ACHN (cell line): Measurements from ENCODE around the gene S100A4.
"Not testable (repeated sequence)": the region's sequence is repeated elsewhere in the genome, so short reads cannot be mapped to it uniquely, and the experiment has no call there.

Experiments
- DNase-seq: peaks from one replicate; pipeline ENCODE4 v3.0.0-alpha.2; 2015
- in situ Hi-C: cut with HindIII; loops from 2 replicates; pipeline ENCODE4 v1.10.0; 2017; ENCODE audit warnings: low sequenced_read_pairs, low pct_ligation_motif_present, low pct_unique_long_range_greater_than_20kb

Gene S100A4

DNA sequence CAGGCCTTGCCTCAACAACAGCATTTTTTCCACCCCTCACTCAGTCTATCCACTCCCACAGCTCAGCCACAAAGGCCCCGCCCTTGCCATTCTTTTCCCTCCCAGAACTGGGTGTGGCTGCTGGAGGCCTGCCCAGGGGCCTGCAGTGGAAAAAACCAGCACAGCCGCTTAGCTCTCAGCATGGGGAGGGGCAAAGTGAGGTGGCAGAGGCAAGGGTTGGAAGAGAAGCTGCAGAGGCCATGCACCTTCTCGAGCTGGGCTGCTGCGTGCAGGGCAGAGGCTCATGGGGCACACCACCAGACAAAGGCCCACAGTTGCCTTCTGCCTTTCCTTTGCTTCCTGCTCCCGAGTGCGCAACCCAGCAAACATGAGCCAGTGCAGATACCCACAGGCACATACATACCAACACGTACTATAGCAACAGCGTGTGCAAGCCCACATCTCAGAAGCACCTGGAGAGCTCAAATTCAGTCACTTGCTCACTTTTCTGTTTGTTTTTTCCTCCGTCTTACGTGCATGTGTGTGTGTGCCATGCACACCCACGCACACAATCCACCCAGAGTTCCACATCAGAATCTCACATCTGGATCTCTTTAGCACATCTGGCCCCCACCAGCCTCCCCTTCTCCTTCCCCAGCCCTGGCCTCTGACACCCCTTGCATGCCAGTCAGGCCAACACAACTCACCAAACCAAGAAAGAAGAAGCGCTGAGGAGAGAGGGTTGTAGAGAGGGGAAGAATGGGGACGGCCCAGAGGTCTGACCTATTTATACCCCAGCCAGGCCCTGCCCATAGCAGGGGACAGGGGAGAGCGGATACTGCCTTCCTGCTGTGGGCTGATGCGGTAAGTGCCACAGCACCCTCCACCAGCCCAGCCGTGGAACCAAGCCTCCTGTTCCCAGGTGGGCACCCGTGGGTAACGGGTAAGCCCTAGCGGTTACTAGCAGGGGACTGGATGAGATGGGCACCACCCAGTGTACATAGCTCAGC, at the start of gene S100A4:
TSS of gene S100A4 (minus strand) at position 740 of the 989 bp plus-strand sequence. CDS start 1,012 bp downstream, outside the sequence.
- in situ Hi-C loops, result no loop called here
- DNase-seq, result peak; percentile 96

DNA sequence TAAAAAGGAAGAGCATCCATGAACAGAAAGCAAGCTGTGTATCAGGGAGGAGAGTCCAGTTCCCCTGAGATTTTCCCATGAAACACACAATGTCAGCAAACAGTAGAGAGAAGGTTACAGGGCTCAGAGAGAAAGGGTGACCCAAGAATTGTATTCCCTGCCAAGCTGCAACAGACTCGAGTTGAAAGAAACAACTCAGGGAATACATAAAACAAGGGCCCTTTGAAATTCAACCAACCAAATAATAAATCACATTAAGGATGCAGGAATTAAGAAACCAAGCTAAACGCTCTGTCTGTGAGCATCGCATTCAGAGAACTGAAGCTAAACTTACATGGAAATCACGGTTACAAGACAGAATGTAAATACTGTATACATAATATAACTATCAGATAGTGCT, 47.1 kb upstream of the S100A4 start:
- in situ Hi-C loops, result no loop called here
- DNase-seq, result no peak

DNA sequence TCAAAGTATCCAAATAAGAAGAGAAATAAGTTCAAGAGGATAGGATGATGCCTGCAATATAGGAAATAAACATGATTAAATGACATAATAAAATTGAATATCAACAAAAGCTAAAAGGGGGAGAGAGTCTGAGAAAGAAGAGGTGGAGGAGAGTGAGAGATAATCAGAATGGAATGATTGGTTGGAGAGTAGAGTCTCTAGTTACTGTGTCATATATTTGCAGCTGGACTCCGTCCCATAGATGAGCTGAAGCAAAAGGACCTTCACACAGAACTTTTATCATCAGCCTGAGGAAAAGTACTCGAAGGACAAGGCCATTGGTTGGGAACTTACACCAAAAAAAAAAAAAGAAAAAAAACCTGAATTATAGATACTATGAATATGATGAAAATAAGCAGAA, 42.9 kb upstream of the S100A4 start:
- in situ Hi-C loops, result no loop called here
- DNase-seq, result no peak

DNA sequence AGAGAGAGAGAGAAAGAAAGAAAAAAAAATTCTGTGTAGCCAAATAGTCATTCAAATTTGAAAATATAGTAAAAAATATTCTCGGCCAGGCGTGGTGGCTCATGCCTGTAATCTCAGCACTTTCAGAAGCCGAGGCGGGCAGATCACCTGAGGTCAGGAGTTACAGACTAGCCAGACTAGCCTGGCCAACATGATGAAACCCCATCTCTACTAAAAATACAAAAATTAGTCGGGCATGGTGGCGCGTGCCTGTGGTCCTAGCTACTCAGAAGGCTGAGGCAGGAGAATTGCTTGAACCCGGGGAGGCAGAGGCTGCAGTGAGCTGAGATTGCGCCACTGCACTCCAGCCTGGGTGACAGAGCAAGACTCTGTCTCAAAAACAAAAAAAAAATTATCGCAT, 42.4 kb upstream of the S100A4 start:
- in situ Hi-C loops, result not testable (repeated sequence)

DNA sequence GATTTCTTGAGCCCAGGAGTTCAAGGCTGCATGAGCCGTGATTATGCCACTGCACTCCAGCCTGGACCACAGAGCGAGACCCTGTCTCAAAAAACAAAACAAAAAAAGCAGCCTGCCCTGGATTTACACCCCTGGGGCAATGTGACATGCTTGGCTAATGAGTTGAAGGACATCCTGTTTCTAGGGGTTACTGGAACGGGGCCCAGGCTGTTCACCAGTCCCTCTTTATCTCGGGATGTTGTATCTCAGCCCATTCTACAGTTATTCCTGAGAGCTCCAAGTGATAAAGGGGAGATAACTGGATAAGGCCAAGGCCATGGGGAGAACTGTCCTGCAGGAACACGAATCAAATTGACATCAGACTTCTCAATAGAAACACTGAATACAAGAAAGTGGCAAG, 41.7 kb upstream of the S100A4 start:
- no peak for DNase-seq
- in situ Hi-C loops, result no loop called here

More for the DNA sequence above, 42.4 kb upstream of the S100A4 start:
- not testable (repeated sequence) for DNase-seq

DNA sequence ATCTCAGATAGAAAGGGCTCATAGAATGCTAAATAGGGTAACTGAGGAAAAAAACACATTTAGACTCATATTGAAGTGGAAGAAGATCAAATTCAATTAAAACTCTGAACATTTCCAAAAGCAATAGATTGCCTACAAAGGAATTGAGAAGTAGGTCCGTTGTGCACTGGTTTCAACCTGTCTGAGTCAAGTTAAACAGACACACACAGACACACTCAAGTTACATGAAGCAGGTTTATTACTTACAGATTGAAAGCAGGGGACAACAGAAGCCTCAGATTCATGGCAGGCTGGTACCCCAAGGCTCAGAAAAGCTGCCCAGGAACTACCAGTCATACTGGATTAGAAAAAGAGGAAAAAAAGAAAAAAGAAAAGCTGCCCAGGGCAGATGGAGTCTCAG, 40.7 kb upstream of the S100A4 start:
- in situ Hi-C loops, result no loop called here
- DNase-seq, result no peak

DNA sequence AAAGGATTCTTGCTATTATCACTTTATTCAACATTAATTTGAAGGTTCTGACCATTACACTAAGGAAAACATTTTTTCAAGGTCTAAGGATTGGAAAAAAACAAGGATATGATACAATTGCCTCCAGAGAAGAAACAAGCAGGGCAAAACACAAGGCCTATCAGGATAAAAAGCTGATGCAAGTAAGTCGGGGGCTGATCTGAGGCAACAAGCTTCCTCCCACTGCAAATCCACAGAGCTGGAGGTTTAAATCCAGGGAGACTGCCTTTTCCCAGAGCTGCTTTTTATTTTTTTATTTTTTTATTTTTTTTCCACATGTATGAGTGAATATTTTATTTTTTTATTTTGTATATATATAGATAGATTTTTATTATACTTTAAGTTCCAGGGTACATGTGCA, 39.4 kb upstream of the S100A4 start:
- in situ Hi-C loops, result no loop called here
- no peak for DNase-seq

DNA sequence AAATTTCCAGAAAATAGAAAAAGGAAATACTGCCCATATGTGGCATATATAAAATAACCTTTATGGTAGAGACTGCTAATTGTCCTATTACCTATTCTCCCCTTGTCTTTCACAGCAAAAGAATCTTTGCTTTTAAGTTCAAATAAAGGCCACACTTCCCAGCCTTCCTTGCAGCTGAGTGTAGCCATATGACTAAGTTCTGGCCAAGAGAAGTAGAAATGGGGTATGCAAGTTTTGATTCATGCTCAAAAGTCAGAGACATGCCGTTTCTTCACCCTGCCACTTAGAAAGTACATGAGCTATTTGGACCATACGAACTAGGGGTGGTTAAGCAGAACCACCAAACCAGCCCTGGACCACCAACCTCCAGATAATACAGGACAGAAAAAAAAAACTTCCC, 38.4 kb upstream of the S100A4 start:
- in situ Hi-C loops, result no loop called here
- DNase-seq, result no peak

DNA sequence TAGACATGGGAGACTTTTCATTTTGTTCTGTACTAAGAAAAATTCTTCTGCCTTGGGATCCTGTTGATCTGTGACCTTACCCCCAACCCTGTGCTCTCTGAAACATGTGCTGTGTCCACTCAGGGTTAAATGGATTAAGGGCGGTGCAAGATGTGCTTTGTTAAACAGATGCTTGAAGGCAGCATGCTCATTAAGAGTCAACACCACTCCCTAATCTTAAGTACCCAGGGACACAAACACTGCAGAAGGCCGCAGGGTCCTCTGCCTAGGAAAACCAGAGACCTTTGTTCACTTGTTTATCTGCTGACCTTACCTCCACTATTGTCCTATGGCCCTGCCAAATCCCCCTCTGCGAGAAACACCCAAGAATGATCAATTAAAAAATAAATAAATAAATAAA, 37.9 kb upstream of the S100A4 start:
- DNase-seq, in situ Hi-C loops: not testable (repeated sequence)

DNA sequence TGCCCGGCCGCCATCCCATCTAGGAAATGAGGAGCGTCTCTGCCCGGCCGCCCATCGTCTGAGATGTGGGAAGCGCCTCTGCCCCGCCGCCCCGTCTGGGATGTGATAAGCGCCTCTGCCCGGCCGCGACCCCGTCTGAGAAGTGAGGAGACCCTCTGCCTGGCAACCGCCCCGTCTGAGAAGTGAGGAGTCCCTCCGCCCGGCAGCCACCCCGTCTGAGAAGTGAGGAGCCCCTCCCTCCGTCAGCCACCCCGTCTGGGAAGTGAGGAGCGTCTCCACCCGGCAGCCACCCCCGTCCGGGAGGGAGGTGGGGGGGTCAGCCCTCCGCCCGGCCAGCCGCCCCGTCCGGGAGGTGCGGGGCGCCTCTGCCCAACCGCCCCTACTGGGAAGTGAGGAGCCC, 37.2 kb upstream of the S100A4 start:
- DNase-seq, in situ Hi-C loops: not testable (repeated sequence)

DNA sequence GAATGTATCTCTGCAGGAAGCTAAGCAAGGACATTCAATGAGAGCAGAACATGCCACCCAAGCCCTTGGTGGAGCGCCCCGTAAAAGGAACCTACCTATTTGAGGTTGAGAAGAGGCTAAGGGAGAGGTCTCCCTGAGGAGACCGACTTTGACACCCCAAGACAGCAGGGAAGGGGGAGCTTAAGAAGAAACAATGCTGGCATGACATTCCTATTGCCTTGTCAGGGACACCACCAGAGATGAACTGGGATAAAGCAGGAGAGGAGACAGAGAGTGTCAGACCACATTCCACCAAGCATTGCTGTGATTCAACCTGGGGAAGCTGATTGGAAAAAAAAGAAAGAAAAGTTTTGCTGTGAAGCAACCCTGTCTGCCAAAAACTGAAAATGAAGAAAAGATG, 33.3 kb upstream of the S100A4 start:
- in situ Hi-C loops, result no loop called here
- DNase-seq, result no peak

DNA sequence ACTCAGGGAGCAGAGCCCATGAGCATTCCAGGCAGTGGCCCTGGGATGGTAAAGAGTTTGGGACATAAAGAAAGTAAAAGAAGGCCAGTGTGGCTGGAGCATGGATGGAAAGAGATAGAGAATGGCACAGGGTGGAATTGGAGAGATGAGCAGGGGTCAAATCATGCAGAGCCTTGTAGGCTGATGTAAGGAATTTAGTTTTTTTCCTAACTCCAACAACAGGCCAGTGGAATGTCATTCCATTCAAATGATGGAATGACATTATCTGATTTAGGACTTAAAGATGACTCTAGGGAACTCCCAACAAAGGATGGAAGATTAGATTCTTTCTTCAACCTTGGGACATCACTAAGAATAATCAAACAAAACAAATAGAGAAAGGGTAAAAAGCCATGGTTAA, 32.9 kb upstream of the S100A4 start:
- DNase-seq, result peak; percentile 20
- in situ Hi-C loops, result no loop called here

DNA sequence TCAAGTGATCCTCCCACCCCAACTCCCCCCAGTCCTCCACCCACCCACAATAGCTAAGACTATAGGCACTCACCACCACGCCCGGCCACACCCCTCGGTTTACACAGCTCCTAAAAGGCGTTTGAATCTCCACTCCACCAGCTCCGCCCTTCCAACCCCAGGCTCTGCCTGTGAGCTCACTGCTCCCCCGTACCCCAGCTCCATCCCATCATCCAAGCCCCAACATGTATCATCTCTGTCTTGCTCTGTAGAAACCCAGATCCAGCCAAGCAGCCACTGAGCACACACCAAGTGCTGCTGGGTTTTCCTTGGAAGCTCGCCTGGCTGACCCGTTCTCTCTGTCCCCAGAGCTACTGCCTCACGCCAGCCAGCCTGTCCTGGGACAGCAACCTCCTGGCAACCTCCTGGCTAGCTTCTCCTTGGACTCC, 32.0 kb upstream of the S100A4 start:
- in situ Hi-C loops, result no loop called here
- no peak for DNase-seq

DNA sequence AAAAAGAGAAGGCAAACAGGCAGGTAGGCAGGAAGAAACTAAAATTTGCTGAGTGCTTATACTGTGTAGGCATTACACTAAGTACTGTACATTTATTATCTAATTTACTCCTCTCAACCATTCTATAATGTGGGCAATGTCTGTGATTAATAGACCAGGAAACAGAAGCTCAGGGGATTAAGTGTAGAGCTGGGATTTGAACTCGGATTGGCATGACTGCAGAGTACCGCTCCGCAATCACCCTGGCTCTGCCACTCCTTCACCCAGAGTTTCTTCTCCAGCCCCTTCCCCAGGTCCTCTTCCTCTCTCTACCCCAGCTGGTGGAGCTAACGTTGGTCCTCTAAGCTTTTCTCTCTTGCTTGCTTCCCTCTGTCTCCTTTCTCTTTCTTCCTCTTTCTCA, 31.5 kb upstream of the S100A4 start:
- in situ Hi-C loops, result no loop called here
- no peak for DNase-seq

DNA sequence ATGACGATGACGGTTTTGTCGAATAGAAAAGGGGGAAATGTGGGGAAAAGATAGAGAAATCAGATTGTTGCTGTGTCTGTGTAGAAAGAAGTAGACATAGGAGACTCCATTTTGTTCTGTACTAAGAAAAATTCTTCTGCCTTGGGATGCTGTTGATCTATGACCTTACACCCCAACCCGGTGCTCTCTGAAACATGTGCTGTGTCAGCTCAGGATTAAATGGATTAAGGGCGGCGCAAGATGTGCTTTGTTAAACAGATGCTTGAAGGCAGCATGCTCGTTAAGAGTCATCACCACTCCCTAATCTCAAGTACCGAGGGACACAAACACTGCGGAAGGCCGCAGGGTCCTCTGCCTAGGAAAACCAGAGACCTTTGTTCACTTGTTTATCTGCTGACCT, 29.9 kb upstream of the S100A4 start:
- DNase-seq, in situ Hi-C loops: not testable (repeated sequence)

DNA sequence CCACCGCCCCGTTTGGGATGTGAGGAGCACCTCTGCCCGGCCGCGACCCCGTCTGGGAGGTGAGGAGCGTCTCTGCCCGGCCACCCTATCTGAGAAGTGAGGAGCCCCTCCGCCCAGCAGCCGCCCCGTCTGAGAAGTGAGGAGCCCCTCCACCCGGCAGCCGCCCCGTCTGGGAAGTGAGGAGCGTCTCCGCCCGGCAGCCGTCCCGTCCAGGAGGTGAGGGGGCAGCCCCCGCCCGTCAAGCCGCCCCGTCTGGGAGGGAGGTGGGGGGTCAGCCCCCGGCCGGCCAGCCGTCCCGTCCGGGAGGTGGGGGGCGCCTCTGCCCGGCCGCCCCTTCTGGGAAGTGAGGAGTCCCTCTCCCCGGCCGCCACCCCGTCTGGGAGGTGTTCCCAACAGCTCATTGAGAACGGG, 29.5 kb upstream of the S100A4 start:
- DNase-seq, in situ Hi-C loops: not testable (repeated sequence)

DNA sequence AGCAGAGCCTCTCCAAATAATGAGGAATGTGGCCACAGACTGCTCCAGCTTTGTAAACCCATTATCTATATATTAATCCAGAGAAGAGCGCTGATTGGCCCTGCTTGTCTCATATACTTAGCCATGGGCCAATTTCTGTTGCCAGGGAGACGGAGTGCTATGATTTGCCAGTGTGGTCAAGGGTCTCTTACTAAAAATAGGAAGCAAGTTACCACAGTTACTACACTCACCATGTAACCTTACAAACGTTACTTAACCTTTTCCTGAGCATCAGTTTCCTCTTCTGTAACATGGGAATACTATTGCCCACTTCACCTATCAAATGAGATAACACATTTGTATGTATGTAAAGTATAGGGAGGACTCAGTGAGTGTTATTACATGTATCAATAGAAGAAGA, 27.7 kb upstream of the S100A4 start:
- DNase-seq, result no peak
- in situ Hi-C loops, result no loop called here

DNA sequence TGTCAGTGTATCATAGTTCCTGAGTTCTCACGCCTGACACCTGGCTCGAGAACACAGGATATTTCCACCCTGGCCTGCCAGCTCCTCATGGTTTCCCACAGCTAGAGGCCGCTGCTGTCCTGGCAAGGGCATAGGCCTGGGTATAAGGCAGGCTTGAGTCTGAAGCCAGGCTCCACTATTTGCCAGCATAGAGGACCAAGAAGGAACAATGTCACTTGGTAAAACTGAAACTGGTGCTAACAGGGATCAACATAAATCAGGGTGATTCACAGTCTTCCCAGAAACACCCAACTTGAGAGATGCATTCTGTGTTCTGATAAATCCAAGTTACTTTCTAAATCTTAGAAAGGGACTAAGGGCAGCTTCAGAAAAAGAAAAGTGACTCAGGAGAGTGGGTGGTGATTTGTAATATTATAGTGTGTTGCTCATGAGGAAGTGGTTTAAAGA, 27.0 kb upstream of the S100A4 start:
- DNase-seq, result peak; percentile 89
- in situ Hi-C loops, result no loop called here

DNA sequence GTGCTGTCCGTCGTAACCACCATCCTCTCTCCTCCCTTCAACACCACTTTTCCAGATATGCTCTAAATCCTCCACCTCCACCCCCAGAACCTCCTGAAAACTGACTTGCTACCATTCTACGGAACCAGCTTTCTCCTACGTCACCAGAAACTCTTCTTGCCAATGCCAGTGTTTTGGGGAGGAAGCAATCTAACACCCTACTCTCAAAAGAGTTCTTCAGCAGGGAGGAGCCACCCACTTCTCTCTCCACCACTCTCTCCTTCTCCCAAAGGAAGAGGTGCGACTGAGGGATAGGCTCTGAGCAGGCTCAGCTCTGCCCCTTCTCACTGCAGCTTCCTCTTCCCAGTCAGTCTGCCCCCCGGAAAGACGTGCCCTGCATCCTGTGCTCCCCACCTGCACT, 26.1 kb upstream of the S100A4 start:
- in situ Hi-C loops, result no loop called here
- no peak for DNase-seq

DNA sequence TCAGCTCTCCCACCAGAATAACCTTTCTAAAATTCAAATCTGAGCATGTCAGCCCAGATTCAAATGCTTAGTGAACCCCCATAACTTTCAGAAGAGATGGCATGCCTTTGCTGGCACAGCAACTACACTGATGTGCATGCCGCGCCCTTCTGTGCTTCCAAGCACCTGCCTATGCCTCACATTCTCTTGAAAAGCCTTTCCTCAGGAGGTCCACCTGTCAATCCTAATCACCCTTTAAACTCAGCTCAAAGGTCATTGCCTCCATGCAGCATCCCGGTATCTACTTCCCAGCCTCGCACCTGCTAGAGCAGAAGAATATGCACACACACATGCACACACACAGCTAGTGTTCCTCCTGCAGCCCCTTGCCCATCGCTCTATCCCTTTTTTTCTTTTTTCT, 25.3 kb upstream of the S100A4 start:
- no peak for DNase-seq
- in situ Hi-C loops, result no loop called here
